ENCODE data around the gene JMJD1C. TPM values are rescaled to one million over a fixed set of nuclear protein-coding genes. Genes with fewer than 3 reads are reported as not detected.

Gene JMJD1C
- total RNA-seq, 1 experiment from 2014 or later, result 139 TPM

DNA sequence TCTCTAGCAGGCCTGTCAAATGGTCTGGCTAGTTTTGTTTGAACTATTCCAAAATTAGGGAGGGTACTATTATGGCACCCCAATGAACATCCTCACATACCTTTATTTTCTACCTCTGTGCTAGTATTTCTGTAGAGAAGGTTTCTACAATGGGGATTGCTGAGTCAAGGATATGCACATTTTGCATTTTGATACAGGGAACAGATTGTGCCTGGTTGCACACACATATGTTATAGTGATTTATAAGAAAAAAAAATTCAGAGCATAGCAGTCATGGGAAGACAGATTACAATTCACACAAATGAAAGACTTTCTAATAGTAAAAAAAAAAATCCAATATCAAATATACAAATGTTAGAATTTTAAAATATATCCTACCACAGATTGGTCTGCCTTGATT, 346.7 kb downstream of the JMJD1C start:
- Histone ChIP-seq H2AFZ (ENCODE audit: low read length) (no peak overlapping the region), H3K27ac (ENCODE audit: low read length) (no peak overlapping the region), H3K27me3 (ENCODE audit: low read length) (no peaks in the 10 kb centered on the region), H3K4me2 (ENCODE audit: low read length) (no peak overlapping the region), H3K9ac (ENCODE audit: low read length) (no peak overlapping the region), H3F3A (ENCODE audit: low read length, unreplicated experiment) (no peaks in the 10 kb centered on the region), H3K36me3 (ENCODE audit: low read depth, low read length) (no peaks in the 10 kb centered on the region), H3K9me2 (replicated peaks; ENCODE audit: low read length) (no peaks in the 10 kb centered on the region), H4K20me1 (ENCODE audit: low read length) (no peaks in the 10 kb centered on the region), H3K9me3 (ENCODE audit: low read length) (no peaks in the 10 kb centered on the region), H3K79me2 (ENCODE audit: low read length) (no peaks in the 10 kb centered on the region), H3K4me3 (ENCODE audit: low read length) (no peak overlapping the region), H3K4me1 (ENCODE audit: insufficient read depth, low read length) (peaks cover 9% of the 10 kb centered on the region)
- intact Hi-C loops (cut with micrococcal nuclease), result no loop called here
- CTCF ChIA-PET, result no interaction called here
- DNase-seq (no peak), ATAC-seq (no peak)
- POLR2A ChIA-PET (ENCODE audit: unreplicated experiment), result no interaction called here
- no TSS peak for BruUV-seq (replicated peaks)
- TF ChIP-seq EZH2 (IDR thresholded peaks at IDR 0.05; ENCODE audit: low read length, unreplicated experiment) (no peak), CTCF (conservative IDR thresholded peaks at IDR 0.05; ENCODE audit: low read depth, low read length) (no peak), EZH2phosphoT487 (IDR thresholded peaks at IDR 0.05; ENCODE audit: borderline replicate concordance, low read length) (no peak)

Small RNAs within 50 kb of the gene (microRNA-seq; reads per million reads assigned to microRNA genes)
- 132 reads per million, percentile 66 among the genes with 10 or more reads in this experiment for gene MIR1296 (ENCODE audit: unreplicated experiment)

Other genes starting within 250 kb of the JMJD1C start
- gene REEP3, start 55.4 kb upstream of the JMJD1C start, total RNA-seq (2014; rRNA removed), result 63.2 and 75.2 TPM in 2 replicates

All from PC-3 (cell line).